OCI-LY7 (cell line): Measurements from ENCODE around the gene SAXO1.

Experiments used
- EZH2phosphoT487 ChIP-seq: fragments of 200-600 bp; sonication (generic); IDR thresholded peaks from 2 replicates; pipeline ENCODE4 v1.6.1; 2018; ENCODE audit warnings: low read depth, borderline replicate concordance, mild to moderate bottlenecking, mixed run types, antibody characterized with exemption, low read length, moderate library complexity, mixed read lengths
- TF ChIP-seq, protein P1 (sequence below): fragments of 200-600 bp; sonication (generic); conservative IDR thresholded peaks from 2 replicates; pipeline ENCODE4 v1.5.1; 2014; ENCODE audit warnings: mild to moderate bottlenecking, antibody characterized with exemption, low read length, moderate library complexity, mixed read lengths

DNA sequence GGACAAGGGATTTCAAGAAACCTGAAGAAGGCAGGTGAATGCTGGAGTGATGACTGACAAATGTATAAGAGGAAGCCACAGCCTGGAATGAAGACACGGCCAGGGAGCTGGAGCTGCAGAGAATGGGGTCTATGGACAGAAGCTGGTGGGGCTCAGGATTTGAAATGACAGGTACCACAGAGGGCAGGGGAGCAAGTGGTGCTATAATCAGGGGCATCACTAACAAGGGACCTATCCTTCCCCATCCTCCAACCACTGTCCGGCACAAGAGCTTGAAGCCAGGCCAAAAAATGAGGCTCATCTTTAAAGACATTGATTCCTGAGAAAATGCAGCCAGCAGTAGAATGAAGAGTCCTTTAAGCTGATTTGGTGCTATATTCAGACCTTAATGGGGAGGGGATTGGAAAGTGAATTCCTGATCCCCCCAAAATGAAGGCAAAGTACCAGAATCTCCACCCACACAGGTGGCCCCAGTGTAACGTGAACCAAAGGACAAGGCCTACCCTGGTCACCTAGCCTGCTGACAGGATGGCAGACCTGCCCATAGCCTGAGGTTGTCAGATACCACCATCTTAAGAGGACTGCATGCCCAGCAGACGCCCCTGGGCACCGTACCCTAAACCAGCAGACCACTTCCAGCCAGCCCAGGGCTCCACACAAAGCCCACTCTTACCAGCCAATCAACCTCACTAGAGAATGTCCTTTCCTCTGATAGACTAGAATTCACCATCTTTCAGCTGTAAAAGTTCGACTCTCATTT lies 109.2 kb downstream of the SAXO1 start:
- TF ChIP-seq, protein P1, sequence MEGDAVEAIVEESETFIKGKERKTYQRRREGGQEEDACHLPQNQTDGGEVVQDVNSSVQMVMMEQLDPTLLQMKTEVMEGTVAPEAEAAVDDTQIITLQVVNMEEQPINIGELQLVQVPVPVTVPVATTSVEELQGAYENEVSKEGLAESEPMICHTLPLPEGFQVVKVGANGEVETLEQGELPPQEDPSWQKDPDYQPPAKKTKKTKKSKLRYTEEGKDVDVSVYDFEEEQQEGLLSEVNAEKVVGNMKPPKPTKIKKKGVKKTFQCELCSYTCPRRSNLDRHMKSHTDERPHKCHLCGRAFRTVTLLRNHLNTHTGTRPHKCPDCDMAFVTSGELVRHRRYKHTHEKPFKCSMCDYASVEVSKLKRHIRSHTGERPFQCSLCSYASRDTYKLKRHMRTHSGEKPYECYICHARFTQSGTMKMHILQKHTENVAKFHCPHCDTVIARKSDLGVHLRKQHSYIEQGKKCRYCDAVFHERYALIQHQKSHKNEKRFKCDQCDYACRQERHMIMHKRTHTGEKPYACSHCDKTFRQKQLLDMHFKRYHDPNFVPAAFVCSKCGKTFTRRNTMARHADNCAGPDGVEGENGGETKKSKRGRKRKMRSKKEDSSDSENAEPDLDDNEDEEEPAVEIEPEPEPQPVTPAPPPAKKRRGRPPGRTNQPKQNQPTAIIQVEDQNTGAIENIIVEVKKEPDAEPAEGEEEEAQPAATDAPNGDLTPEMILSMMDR = no peak
- no peak for TF ChIP-seq EZH2phosphoT487
